Progenitor cell of endocrine pancreas (in vitro differentiated cells): Measurements from ENCODE around the gene HABP4. TPM values are rescaled to one million over a fixed set of nuclear protein-coding genes. Genes with fewer than 3 reads are reported as not detected.

Source experiments
- DNase-seq: peaks from one replicate; pipeline ENCODE4 v3.0.0; 2021; ENCODE audit warnings: low spot score; ENCODE audit not compliant: unreplicated experiment
- H3K27ac Mint-ChIP-seq: 2 replicates; pipeline ENCODE4 v1.8.0; 2021; ENCODE audit warnings: mild to moderate bottlenecking, moderate library complexity, mixed read lengths
- H3K27me3 Mint-ChIP-seq: 2 replicates; pipeline ENCODE4 v1.8.0; 2021; ENCODE audit warnings: mixed read lengths
- H3K36me3 Mint-ChIP-seq: 2 replicates; pipeline ENCODE4 v1.8.0; 2022; ENCODE audit warnings: mixed read lengths; ENCODE audit not compliant: insufficient read depth
- H3K4me1 Mint-ChIP-seq: 2 replicates; pipeline ENCODE4 v1.8.0; 2021; ENCODE audit warnings: low read depth, mixed read lengths
- H3K4me3 Mint-ChIP-seq: 2 replicates; pipeline ENCODE4 v1.8.0; 2021; ENCODE audit warnings: low read depth, mild to moderate bottlenecking, moderate library complexity, mixed read lengths
- H3K9me3 Mint-ChIP-seq: 2 replicates; pipeline ENCODE4 v1.8.0; 2021; ENCODE audit warnings: low read depth, mixed read lengths
- total RNA-seq: library from RNA; stranded (reverse); gene quantifications from 2 replicates; pipeline ENCODE4 v1.2.1, GENCODE V29; 2021
- TF ChIP-seq, protein P1 (sequence below): fragments of 200-600 bp; sonication (generic); IDR thresholded peaks from one replicate; pipeline ENCODE4 v1.5.0; 2021; ENCODE audit warnings: antibody characterized with exemption, mild to moderate bottlenecking; ENCODE audit not compliant: unreplicated experiment

Gene HABP4
- total RNA-seq, 1 donor from 2014 or later = 15.5 TPM

DNA sequence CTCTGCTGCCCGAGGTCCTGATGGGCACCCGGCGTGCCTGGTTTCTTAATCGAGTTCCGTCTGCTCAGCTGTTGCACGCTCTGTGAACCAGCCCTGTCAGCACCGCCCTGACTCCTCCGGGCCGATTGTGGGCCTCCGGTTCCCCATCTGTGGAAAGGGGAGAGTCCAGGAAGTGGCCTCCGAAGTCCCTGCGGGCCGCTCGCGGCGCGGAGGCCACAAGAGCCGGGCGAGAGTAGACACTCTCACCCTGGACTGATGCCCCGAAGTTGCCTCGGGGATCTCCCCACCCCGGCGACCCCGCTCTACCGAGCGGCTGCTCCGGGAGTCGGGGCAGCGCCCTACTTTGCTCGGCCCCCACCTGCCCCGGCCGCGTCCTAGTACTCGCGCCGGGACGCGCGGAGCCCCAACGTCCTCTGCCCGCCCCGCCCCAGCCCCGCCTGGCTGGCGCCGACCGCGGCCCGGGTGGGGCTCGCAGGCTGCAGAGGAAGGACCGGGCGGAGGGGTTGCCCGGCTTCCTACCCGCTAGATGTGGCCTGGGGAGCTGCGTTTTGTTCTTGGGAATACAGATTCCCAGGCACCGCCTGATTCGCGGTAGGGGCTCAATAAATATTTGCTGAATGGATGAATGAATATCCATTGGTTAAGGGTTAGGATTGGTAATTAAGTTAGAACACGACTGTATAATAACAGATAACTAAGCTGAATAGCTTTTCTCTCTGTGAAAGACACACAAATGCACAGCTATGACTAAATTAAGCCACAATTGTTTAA is 30.9 kb upstream of the HABP4 start:
- Mint-ChIP-seq H3K27me3 (no peaks in the 10 kb centered on the region), H3K9me3 (no peaks in the 10 kb centered on the region), H3K36me3 (no peaks in the 10 kb centered on the region), H3K27ac (peak overlapping the region; percentile 97), H3K4me3 (peak overlapping the region; percentile 89), H3K4me1 (peaks cover 30% of the 10 kb centered on the region)
- TF ChIP-seq, protein P1, sequence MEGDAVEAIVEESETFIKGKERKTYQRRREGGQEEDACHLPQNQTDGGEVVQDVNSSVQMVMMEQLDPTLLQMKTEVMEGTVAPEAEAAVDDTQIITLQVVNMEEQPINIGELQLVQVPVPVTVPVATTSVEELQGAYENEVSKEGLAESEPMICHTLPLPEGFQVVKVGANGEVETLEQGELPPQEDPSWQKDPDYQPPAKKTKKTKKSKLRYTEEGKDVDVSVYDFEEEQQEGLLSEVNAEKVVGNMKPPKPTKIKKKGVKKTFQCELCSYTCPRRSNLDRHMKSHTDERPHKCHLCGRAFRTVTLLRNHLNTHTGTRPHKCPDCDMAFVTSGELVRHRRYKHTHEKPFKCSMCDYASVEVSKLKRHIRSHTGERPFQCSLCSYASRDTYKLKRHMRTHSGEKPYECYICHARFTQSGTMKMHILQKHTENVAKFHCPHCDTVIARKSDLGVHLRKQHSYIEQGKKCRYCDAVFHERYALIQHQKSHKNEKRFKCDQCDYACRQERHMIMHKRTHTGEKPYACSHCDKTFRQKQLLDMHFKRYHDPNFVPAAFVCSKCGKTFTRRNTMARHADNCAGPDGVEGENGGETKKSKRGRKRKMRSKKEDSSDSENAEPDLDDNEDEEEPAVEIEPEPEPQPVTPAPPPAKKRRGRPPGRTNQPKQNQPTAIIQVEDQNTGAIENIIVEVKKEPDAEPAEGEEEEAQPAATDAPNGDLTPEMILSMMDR = no peak
- peak; percentile 42 for DNase-seq

DNA sequence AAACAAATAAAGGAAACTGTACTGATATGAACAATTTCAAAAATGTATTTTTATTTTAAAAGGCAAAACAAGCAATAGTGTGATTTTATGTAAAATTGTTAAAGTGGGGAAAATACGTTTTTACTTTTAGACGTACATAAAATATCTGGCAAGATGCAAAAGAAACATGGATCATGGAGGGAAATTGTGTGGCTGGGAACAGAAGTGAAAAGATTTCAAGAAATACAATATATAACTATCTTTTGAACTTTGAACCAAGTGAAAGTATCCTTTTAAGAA is 30.3 kb upstream of the HABP4 start:
- Mint-ChIP-seq H3K36me3 (no peaks in the 10 kb centered on the region), H3K9me3 (no peaks in the 10 kb centered on the region), H3K4me1 (peaks cover 30% of the 10 kb centered on the region), H3K27me3 (no peaks in the 10 kb centered on the region), H3K4me3 (peak overlapping the region; percentile 76), H3K27ac (peak overlapping the region; percentile 97)
- DNase-seq = no peak
- TF ChIP-seq, protein P1 = no peak

DNA sequence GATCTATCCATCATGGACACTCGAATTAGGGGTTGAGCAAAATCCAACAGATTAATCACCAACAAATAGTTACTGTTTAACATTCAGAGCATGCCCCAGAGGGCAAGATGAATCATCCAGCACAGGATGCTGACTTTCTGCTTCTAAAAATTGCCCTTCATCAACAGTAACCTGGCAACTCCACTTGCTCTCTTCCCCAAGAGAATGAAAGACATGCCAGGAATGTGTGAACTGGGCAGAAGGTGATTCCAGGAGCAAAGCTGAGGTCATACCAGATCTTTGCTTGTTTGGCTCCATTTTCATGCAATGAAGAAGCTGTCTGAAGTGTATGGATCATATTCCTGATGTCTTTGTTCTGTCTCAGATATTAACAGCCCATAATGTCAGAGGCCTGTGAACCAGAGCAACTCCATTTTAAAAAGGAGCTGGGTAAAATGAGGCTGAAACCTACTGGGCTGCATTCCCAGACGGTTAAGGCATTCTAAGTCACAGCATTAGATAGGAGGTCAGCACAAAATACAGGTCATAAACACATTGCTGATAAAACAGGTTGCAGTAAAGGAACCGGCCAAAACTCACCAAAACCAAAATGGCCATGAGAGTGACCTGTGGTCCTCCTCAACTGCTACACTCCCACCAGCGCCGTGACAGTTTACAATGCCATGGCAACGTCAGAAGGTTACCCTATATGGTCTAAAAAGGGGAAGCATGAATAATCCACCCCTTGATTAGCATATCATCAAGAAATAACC is 29.3 kb upstream of the HABP4 start:
- Mint-ChIP-seq H3K36me3 (no peaks in the 10 kb centered on the region), H3K27ac (peak overlapping the region; percentile 97), H3K4me1 (peaks cover 30% of the 10 kb centered on the region), H3K27me3 (no peaks in the 10 kb centered on the region), H3K9me3 (no peaks in the 10 kb centered on the region), H3K4me3 (peak overlapping the region; percentile 76)
- TF ChIP-seq, protein P1 = no peak
- DNase-seq = no peak

DNA sequence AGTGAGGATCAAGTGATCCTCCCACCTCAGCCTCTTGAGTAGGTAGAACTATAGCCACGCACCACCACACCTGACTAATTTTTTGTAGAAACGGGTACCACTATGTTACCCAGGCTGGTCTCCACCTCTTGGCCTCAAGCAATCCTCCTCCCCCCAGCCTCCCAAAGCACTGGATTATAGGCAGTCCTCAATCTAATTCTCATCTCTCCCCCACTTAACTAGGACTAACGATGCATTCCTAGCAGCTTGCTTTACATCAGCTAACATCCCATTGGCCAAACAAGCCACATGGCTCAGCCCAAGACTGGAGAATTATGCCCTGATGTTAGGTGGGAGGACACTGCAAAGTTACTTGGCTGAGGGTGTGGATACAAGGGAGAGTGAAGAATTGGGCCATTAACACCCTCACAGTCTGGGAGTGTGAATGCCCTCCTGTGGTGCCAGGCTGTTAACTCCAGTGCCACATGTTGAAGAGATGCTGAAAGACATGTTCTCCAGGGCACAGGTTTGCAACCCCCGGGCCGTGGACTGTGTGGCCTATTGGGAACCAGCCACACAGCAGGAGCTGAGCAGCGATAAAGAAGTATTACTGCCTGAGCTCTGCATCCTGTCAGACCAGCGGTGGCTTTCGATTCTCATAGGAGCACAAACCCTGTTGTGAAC is 26.5 kb upstream of the HABP4 start:
- Mint-ChIP-seq H3K4me1 (peaks cover 21% of the 10 kb centered on the region), H3K27ac (no peak overlapping the region), H3K36me3 (no peaks in the 10 kb centered on the region)

DNA sequence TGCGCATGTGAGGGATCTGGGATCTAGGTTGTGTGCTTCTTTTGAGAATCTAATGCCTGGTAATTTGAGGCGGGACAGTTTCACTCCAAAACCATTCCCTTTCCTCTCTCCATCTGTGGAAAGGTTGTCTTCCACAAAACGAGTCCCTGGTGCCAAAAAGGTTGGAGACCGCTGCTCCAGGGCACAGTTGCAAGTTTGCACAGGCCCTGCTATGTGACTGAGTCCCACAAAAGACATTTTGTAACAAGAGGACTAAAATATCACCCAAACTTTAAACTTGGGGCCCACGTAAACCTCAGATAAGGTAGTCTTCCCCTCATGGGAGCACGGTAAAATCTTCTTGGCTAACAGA is 26.0 kb upstream of the HABP4 start:
- no peak overlapping the region for H3K4me3 Mint-ChIP-seq
- no peaks in the 10 kb centered on the region for H3K36me3 Mint-ChIP-seq
- no peak for DNase-seq
- H3K27me3 Mint-ChIP-seq = no peaks in the 10 kb centered on the region
- no peak overlapping the region for H3K27ac Mint-ChIP-seq
- H3K9me3 Mint-ChIP-seq = no peaks in the 10 kb centered on the region
- TF ChIP-seq, protein P1 = no peak
- H3K4me1 Mint-ChIP-seq = peaks cover 21% of the 10 kb centered on the region

More for the DNA sequence above, 26.5 kb upstream of the HABP4 start:
- Mint-ChIP-seq H3K9me3 (no peaks in the 10 kb centered on the region), H3K4me3 (no peak overlapping the region), H3K27me3 (no peaks in the 10 kb centered on the region)
- no peak for DNase-seq
- TF ChIP-seq, protein P1 = no peak
